IMR-90 (cell line): Measurements from ENCODE around the gene NFKBIE. TPM values are rescaled to one million over a fixed set of nuclear protein-coding genes. Genes with fewer than 3 reads are reported as not detected.

Source experiments
- ATAC-seq: fragments of 200-7000 bp; cut with Tn5 transposase; 2 replicates; pipeline ENCODE4 v1.9.1; 2020; ENCODE audit warnings: low read depth, mild to moderate bottlenecking, moderate library complexity
- BruUV-seq: library from RNA; stranded (reverse); fragments of 400-500 nt; replicated peaks from 2 replicates; lab custom pipeline; 2021; lab: Mats Ljungman, UMichigan
- CTCF ChIA-PET: fragments of 300-600 bp; formaldehyde crosslinking; extraction: SDS; loops from one replicate; lab custom pipeline; 2021; ENCODE audit warnings: antibody characterized with exemption; lab: Yijun Ruan, JAX
- POLR2A ChIA-PET: fragments of 300-600 bp; sonication (Branson Sonifier 250); formaldehyde crosslinking; loops from one replicate; lab custom pipeline; 2022; ENCODE audit warnings: antibody characterized with exemption; ENCODE audit not compliant: unreplicated experiment; lab: Charles Lee
- DNase-seq: peaks from one replicate; pipeline ENCODE4 v3.0.0; 2013
- H2AFZ ChIP-seq: replicated peaks from 2 replicates; pipeline ENCODE3; 2013; ENCODE audit warnings: low read length, mild to moderate bottlenecking; ENCODE audit not compliant: poor library complexity
- H2AK5ac ChIP-seq: 2 replicates; pipeline ENCODE4 v1.6.1; 2013; ENCODE audit warnings: low read depth, low read length, inconsistent platforms
- H2AK9ac ChIP-seq: replicated peaks from 2 replicates; pipeline ENCODE3; 2013; ENCODE audit warnings: mild to moderate bottlenecking, low read depth, low read length, moderate library complexity; ENCODE audit not compliant: poor library complexity
- H2BK120ac ChIP-seq: 2 replicates; pipeline ENCODE4 v1.6.1; 2013; ENCODE audit warnings: low read depth, low read length, inconsistent platforms
- H2BK15ac ChIP-seq: 3 replicates; pipeline ENCODE4 v1.6.1; 2013; ENCODE audit warnings: low read depth, low read length, inconsistent platforms
- H2BK20ac ChIP-seq: 2 replicates; pipeline ENCODE4 v1.6.1; 2013; ENCODE audit warnings: low read depth, mild to moderate bottlenecking, inconsistent platforms, low read length, moderate library complexity
- H2BK5ac ChIP-seq: 2 replicates; pipeline ENCODE4 v1.6.1; 2013; ENCODE audit warnings: mild to moderate bottlenecking, low read depth, low read length, inconsistent platforms; ENCODE audit not compliant: poor library complexity, severe bottlenecking
- H3K14ac ChIP-seq: replicated peaks from 2 replicates; pipeline ENCODE4 v1.6.1; 2013; ENCODE audit warnings: low read depth, low read length, inconsistent platforms
- H3K18ac ChIP-seq: 2 replicates; pipeline ENCODE4 v1.6.1; 2013; ENCODE audit warnings: low read depth, low read length, control low read depth
- H3K23ac ChIP-seq: 2 replicates; pipeline ENCODE4 v1.6.1; 2013; ENCODE audit warnings: low read depth, low read length, inconsistent platforms
- H3K27ac ChIP-seq: 2 replicates; pipeline ENCODE4 v1.5.1; 2013; ENCODE audit warnings: mild to moderate bottlenecking, control low read depth, low read length; ENCODE audit not compliant: insufficient read depth
- H3K27me3 ChIP-seq: 2 replicates; pipeline ENCODE4 v1.6.1; 2013; ENCODE audit warnings: low read length; ENCODE audit not compliant: control insufficient read depth, insufficient read depth
- H3K36me3 ChIP-seq: 2 replicates; pipeline ENCODE4 v1.6.1; 2013; ENCODE audit warnings: low read length, mixed read lengths; ENCODE audit not compliant: control insufficient read depth, insufficient read depth
- H3K4ac ChIP-seq: 2 replicates; pipeline ENCODE4 v1.6.1; 2013; ENCODE audit warnings: low read depth, low read length, inconsistent platforms
- H3K4me1 ChIP-seq: 2 replicates; pipeline ENCODE4 v1.6.1; 2013; ENCODE audit warnings: low read length, mixed read lengths; ENCODE audit not compliant: control insufficient read depth, insufficient read depth
- H3K4me2 ChIP-seq: 2 replicates; pipeline ENCODE4 v1.6.1; 2013; ENCODE audit warnings: low read depth, mild to moderate bottlenecking, control low read depth, low read length, moderate library complexity
- H3K4me3 ChIP-seq: 2 replicates; pipeline ENCODE4 v1.5.1; 2013; ENCODE audit warnings: low read depth, mild to moderate bottlenecking, control low read depth, low read length, moderate library complexity; ENCODE audit not compliant: insufficient read depth
- H3K56ac ChIP-seq: 2 replicates; pipeline ENCODE4 v1.6.1; 2013; ENCODE audit warnings: low read length, inconsistent platforms; ENCODE audit not compliant: insufficient read depth; ENCODE audit errors: extremely low read depth
- H3K79me1 ChIP-seq, 2 experiments: 2 replicates each; pipeline ENCODE4 v1.6.1; 2013; ENCODE audit warnings: low read length in 2 of 2, inconsistent platforms in 1 of 2, low read depth in 1 of 2
- H3K9ac ChIP-seq: 2 replicates; pipeline ENCODE4 v1.6.1; 2013; ENCODE audit warnings: low read depth, low read length, control low read depth
- H3K9me1 ChIP-seq: 2 replicates; pipeline ENCODE4 v1.6.1; 2013; ENCODE audit warnings: low read length, inconsistent platforms; ENCODE audit not compliant: insufficient read depth
- H3K9me3 ChIP-seq: 2 replicates; pipeline ENCODE4 v1.6.1; 2013; ENCODE audit warnings: low read length; ENCODE audit not compliant: control insufficient read depth, insufficient read depth
- H4K20me1 ChIP-seq: 2 replicates; pipeline ENCODE4 v1.6.1; 2013; ENCODE audit warnings: low read length, inconsistent platforms; ENCODE audit not compliant: insufficient read depth
- H4K5ac ChIP-seq: 2 replicates; pipeline ENCODE4 v1.6.1; 2013; ENCODE audit warnings: mild to moderate bottlenecking, low read depth, low read length, control low read depth
- H4K8ac ChIP-seq, 2 experiments: 2 replicates each; pipeline ENCODE4 v1.6.1; 2013; ENCODE audit warnings: low read depth in 2 of 2, low read length in 2 of 2, control low read depth in 1 of 2, inconsistent platforms in 1 of 2
- H4K91ac ChIP-seq: 2 replicates; pipeline ENCODE4 v1.6.1; 2013; ENCODE audit warnings: low read depth, low read length, inconsistent platforms; ENCODE audit not compliant: insufficient read depth
- BHLHE40 ChIP-seq: fragments of 150-350 bp; IDR thresholded peaks from 2 replicates; pipeline ENCODE4 v1.6.1; 2016; ENCODE audit warnings: mild to moderate bottlenecking, low read depth, low read length
- CHD1 ChIP-seq: IDR thresholded peaks from 2 replicates; pipeline ENCODE4 v1.6.1; 2012; ENCODE audit warnings: low read depth, low read length, improper control_type of control experiment
- CTCF ChIP-seq: conservative IDR thresholded peaks from 2 replicates; pipeline ENCODE4 v1.5.1; 2012; ENCODE audit warnings: mild to moderate bottlenecking, low read depth, low read length, improper control_type of control experiment
- ELK1 ChIP-seq: fragments of 150-350 bp; IDR thresholded peaks from 2 replicates; pipeline ENCODE4 v1.6.1; 2016; ENCODE audit warnings: low read depth, mild to moderate bottlenecking, low read length, moderate library complexity, borderline replicate concordance
- FOS ChIP-seq: fragments of 150-350 bp; IDR thresholded peaks from 2 replicates; pipeline ENCODE4 v1.6.1; 2016; ENCODE audit warnings: low read depth, low read length
- MAFK ChIP-seq: IDR thresholded peaks from 2 replicates; pipeline ENCODE4 v1.6.1; 2012; ENCODE audit warnings: low read depth, low read length, improper control_type of control experiment
- MAZ ChIP-seq: IDR thresholded peaks from 2 replicates; pipeline ENCODE4 v1.6.1; 2012; ENCODE audit warnings: low read depth, mild to moderate bottlenecking, low read length, improper control_type of control experiment, moderate library complexity, borderline replicate concordance
- NFE2L2 ChIP-seq: fragments of 150-350 bp; IDR thresholded peaks from 2 replicates; pipeline ENCODE4 v1.6.1; 2016; ENCODE audit warnings: low read depth, mild to moderate bottlenecking, low read length
- POLR2A ChIP-seq: IDR thresholded peaks from 2 replicates; pipeline ENCODE4 v1.6.1; 2012; ENCODE audit warnings: mild to moderate bottlenecking, low read depth, low read length
- RAD21 ChIP-seq: IDR thresholded peaks from 2 replicates; pipeline ENCODE4 v1.6.1; 2012; ENCODE audit warnings: low read length, improper control_type of control experiment
- RCOR1 ChIP-seq: IDR thresholded peaks from 2 replicates; pipeline ENCODE4 v1.6.1; 2012; ENCODE audit warnings: mild to moderate bottlenecking, low read length, improper control_type of control experiment; ENCODE audit not compliant: insufficient replicate concordance
- RFX5 ChIP-seq: IDR thresholded peaks from 2 replicates; pipeline ENCODE4 v1.8.0; 2012; ENCODE audit warnings: low read depth, mild to moderate bottlenecking, low read length, moderate library complexity
- SMC3 ChIP-seq: fragments of 150-350 bp; IDR thresholded peaks from 2 replicates; pipeline ENCODE4 v1.6.1; 2016; ENCODE audit warnings: low read depth, mild to moderate bottlenecking, antibody characterized with exemption, low read length, moderate library complexity
- USF2 ChIP-seq: fragments of 150-350 bp; IDR thresholded peaks from 2 replicates; pipeline ENCODE4 v1.6.1; 2017; ENCODE audit warnings: mild to moderate bottlenecking, antibody characterized with exemption, low read length, low read depth
- WGBS, 2 experiments: methylation state at CpG; one replicate each; pipeline versions ENCODE4 v1.1.5 to v1.1.7; 2013; ENCODE audit warnings: missing lambda C conversion rate in 2 of 2; ENCODE audit not compliant: insufficient read length in 1 of 2; ENCODE audit errors: extremely low coverage in 2 of 2; 5-methylcytosine and 5-hydroxymethylcytosine counted together
- dilution Hi-C: fragments of 300-500 bp; cut with HindIII; formaldehyde crosslinking; loops from one replicate; pipeline ENCODE4 v1.14.3; 2018; ENCODE audit warnings: low sequenced_read_pairs; ENCODE audit not compliant: unreplicated experiment
- in situ Hi-C: fragments of 300-500 bp; cut with MboI; formaldehyde crosslinking; loops from 3 replicates; pipeline ENCODE4 v1.14.3; 2019; ENCODE audit warnings: low sequenced_read_pairs, inconsistent platforms, mixed read lengths
- intact Hi-C: fragments of 100-400 bp; cut with micrococcal nuclease; formaldehyde crosslinking; loops from 2 replicates; pipeline ENCODE4 v1.10.0; 2022
- polyA plus RNA-seq, 3 experiments: library from polyadenylated mRNA; depleted of rRNA; stranded (reverse); fragments of >200 nt; gene quantifications; 2 replicates each; pipeline ENCODE4 v1.2.3, GENCODE V29; 2012; ENCODE audit warnings: low replicate concordance in 1 of 3
- total RNA-seq: library from RNA; depleted of rRNA; stranded (reverse); fragments of >200 nt; gene quantifications from 2 replicates; pipeline ENCODE4 v1.2.3, GENCODE V29; 2012

The NFKBIE gene
- total and polyA plus RNA-seq, 2 of the 4 experiments (the other 2 are of a cell fraction), result 7.9 to 13.0 TPM

GRCh38 chr6:44223319-44224028 is 41.9 kb downstream of the NFKBIE start, which contains the start of gene SLC29A1:
SLC29A1 (plus strand) TSS chr6:44223595; CDS start chr6:44227314, 3,719 bp downstream.
- Histone ChIP-seq H3K4me2 (peak within 1 kb of the TSS; percentile 99), H4K20me1 (no peaks in the 10 kb centered on the region), H3K4me1 (peaks cover 16% of the 10 kb centered on the region), H3K79me1 (peaks cover 0 to 8% of the 10 kb centered on the region in 2 experiments; a peak in 1 of 4 replicates), H3K14ac (peak within 1 kb of the TSS; percentile 55; the same call in 1 of the 2 replicates), H3K18ac (no peak within 1 kb of the TSS), H2AFZ (peak within 1 kb of the TSS; percentile 96), H3K56ac (no peak within 1 kb of the TSS; the same call in 1 of the 2 replicates), H3K27me3 (no peaks in the 10 kb centered on the region; the same call in 1 of the 2 replicates), H3K23ac (peak within 1 kb of the TSS; percentile 65; the same call in 1 of the 2 replicates), H3K36me3 (no peaks in the 10 kb centered on the region), H2BK5ac (no peak within 1 kb of the TSS), H2BK15ac (no peak within 1 kb of the TSS), H3K4me3 (peak within 1 kb of the TSS; percentile 73), H2AK5ac (no peak within 1 kb of the TSS), H3K27ac (peak within 1 kb of the TSS; percentile 37; the same call in 1 of the 2 replicates), H2BK120ac (no peak within 1 kb of the TSS; the same call in 1 of the 2 replicates), H3K9me1 (peaks cover 4% of the 10 kb centered on the region; the same call in 1 of the 2 replicates), H4K91ac (no peak within 1 kb of the TSS; the same call in 1 of the 2 replicates), H3K9me3 (no peaks in the 10 kb centered on the region), H3K4ac (no peak within 1 kb of the TSS), H2AK9ac (peak within 1 kb of the TSS; percentile 60), H3K9ac (peak within 1 kb of the TSS; percentile 57; the same call in 1 of the 2 replicates), H4K5ac (no peak within 1 kb of the TSS), H2BK20ac (no peak within 1 kb of the TSS), H4K8ac (no peak within 1 kb of the TSS; a peak in 1 of 4 replicates)
- ATAC-seq (peak; percentile 62), DNase-seq (peak; percentile 28)
- dilution Hi-C loops (no loop called here), in situ Hi-C loops (no loop called here), intact Hi-C loops (no loop called here)
- ChIA-PET CTCF (interaction anchor here (0.8 to 4.1 kb wide), 2 partner anchors 11 to 50 kb away, joined by 3 to 20 read pairs; no protein-coding TSS in a partner anchor), POLR2A (no interaction called here)
- no TSS peak for BruUV-seq
- WGBS, 2 experiments, result 0% methylated on average over 40 of the region's 73 CpGs; no CpG with 5 or more reads in 1 of the 2 experiments
- no peak for TF ChIP-seq RAD21
- no peak for TF ChIP-seq POLR2A
- no peak for TF ChIP-seq RFX5
- no peak for TF ChIP-seq FOS
- TF ChIP-seq ELK1, result no peak
- no peak; the same call in 1 of the 2 replicates for TF ChIP-seq CTCF
- TF ChIP-seq CHD1, result no peak
- TF ChIP-seq RCOR1, result no peak
- TF ChIP-seq SMC3, result no peak
- TF ChIP-seq BHLHE40, result peak; percentile 69; the same call in 1 of the 2 replicates
- peak; percentile 26; the same call in 1 of the 2 replicates for TF ChIP-seq MAZ
- TF ChIP-seq NFE2L2, result no peak
- TF ChIP-seq USF2, result peak; percentile 41; the same call in 1 of the 2 replicates
- TF ChIP-seq MAFK, result no peak
